Measurements from ENCODE around the gene AFF4.
"Not testable (repeated sequence)": the region's sequence is repeated elsewhere in the genome, so short reads cannot be mapped to it uniquely, and the experiment has no call there.

The AFF4 gene

GRCh38 chr5:132887283-132887682 lies 76.2 kb downstream of the AFF4 start:
- no peak for DNase-seq

GRCh38 chr5:132886064-132886823 lies 77.2 kb downstream of the AFF4 start:
- no peak for DNase-seq

- DNase-seq, result no peak
Observed at GRCh38 chr5:132884548-132884947, 78.9 kb downstream of the AFF4 start.

DNA sequence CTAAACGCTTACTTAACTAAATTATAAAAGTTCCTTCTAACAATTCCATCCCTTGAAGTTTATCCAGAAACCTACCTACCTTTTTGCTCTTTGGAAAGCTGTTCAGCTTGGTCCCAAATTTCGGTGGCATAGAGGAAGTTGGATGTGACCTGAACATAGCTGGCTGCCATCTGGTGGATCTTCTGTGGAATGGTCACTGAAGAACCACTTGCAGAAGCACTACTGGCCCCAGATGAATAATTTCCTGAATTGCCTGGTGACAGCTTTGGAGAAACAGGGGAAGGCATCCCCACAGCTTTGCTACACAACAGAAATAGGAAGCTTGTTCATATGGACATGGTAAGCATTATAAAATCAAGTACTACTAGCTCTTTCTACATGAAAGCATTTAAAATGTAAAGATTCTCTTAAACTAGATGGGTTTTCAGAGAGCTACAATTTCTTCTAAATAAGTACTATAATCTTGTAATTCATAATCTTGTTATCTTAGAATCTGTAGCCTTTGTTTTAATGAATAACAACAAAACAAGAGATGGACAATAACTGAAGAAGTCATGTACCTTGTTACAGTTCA lies 80.1 kb downstream of the AFF4 start:
- peak; percentile 79 for DNase-seq

- DNase-seq, result no peak
Observed at GRCh38 chr5:132877938-132878337, 85.5 kb downstream of the AFF4 start.

DNA sequence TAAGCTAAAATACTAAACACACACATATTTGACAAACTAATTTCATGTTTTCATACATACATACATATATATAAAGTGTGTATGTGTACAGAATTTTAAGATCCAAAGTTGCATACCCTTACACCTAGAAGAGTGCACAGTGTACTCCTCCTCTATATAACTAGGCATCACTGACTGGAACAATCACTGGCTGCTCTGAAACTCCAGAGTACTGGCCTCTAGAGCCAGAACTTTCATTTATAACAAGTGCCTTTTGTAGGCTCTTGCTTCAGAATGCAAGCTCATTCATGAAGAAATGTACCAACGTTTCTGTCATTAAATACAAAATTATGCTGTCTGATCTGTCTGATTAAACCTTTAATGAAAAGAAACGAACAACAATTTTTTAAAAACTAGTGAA lies 86.0 kb downstream of the AFF4 start:
- DNase-seq, result no peak

- no peak for DNase-seq
Observed at GRCh38 chr5:132876020-132876759, 87.2 kb downstream of the AFF4 start.

- DNase-seq, result no peak
Observed at GRCh38 chr5:132873930-132874271, 89.5 kb downstream of the AFF4 start.

- DNase-seq, result no peak
Observed at GRCh38 chr5:132873119-132873929, 90.1 kb downstream of the AFF4 start, which contains the start of gene LEAP2. Gene LEAP2, plus strand, starts transcription at chr5:132873668. Its CDS starts 27 bp downstream, at chr5:132873695.

DNA sequence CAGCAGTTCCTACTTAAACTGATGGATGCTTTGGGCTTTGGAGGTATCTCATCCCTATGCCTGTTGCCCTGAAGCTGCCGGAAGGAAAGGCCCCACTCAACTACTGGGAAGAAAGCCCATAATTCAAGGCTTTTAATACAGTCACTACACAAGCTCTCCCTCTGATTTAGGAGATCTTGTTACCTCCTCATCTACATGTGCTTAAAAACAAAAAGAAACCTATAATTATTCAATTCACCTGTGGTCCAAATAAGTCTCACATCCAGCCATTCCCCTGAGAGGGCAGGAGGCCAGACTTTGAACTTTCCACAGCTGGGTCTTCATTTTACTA lies 90.7 kb downstream of the AFF4 start:
- no peak for DNase-seq

- no peak for DNase-seq
Observed at GRCh38 chr5:132871459-132872284, 91.8 kb downstream of the AFF4 start.

DNA sequence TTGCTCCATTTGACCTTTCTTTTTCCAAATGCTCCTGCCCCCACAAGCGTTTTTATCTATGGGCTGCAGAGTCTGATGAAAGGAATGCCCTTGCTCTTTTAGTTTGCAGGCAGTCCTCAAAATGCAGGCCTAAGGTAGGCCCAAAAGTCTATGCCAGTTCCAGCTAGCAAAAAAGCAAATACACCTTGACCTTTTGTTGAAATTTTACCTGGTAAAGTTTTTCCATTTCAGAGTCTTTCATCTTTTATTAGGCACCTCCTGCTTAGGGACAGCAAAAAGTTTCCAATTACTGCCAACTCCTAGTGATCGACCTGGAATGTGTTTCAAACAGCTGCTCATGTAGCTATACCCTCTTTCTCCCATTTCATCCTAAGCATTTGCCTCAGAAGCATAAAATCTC lies 92.6 kb downstream of the AFF4 start:
- DNase-seq, result no peak

DNA sequence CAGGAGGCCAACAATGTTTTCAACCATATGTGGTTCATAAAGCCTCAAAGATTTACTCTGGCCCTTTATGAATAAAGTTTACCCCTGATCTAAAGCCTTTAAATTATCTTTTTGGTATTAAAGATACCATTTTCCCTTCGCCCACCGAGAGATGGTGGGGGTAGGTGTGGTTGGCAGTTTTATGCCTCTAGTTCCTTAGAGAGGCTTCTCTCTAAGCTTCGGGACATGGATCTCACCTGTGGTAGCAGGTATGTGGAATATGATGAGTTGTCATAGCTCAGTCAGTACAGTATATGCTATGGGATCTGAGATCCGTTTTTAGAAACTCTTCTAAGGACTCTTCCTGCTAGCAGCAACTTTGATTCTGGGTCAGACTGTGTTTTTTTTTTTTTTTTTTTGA lies 94.7 kb downstream of the AFF4 start:
- no peak for DNase-seq

DNA sequence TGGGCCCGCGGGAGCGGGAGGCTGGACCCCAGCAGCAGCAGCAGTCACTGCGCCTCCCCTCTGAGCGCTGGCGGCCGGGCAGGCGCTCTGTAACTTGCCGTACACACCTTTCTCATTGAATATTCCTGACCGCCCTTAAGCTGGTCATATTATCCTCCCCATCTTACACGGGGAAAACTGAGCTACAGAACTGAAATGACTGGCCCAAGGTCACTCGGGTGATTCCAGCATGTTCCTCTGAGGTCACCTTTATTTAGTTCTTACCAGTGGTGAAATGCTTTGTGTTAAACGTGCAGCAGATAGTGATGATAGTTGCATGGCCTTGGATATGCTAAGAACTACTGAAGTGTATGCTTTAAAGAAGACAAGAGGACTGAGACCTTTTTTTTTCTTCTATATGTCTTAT lies 96.4 kb downstream of the AFF4 start:
- no peak for DNase-seq

- DNase-seq, result peak; percentile 99
Observed at GRCh38 chr5:132866342-132867045, 96.9 kb downstream of the AFF4 start, which contains the start of the genes GDF9 and UQCRQ. Gene GDF9, minus strand, starts transcription at chr5:132866469. Its CDS starts 1,936 bp downstream, at chr5:132864533. Gene UQCRQ, plus strand, starts transcription at chr5:132866642. Its CDS starts 240 bp downstream, at chr5:132866882.

GRCh38 chr5:132865668-132866341 lies 97.6 kb downstream of the AFF4 start:
- DNase-seq, result no peak

GRCh38 chr5:132860742-132861141 lies 102.7 kb downstream of the AFF4 start:
- DNase-seq, result no peak

GRCh38 chr5:132859889-132860437 lies 103.5 kb downstream of the AFF4 start:
- no peak for DNase-seq

DNA sequence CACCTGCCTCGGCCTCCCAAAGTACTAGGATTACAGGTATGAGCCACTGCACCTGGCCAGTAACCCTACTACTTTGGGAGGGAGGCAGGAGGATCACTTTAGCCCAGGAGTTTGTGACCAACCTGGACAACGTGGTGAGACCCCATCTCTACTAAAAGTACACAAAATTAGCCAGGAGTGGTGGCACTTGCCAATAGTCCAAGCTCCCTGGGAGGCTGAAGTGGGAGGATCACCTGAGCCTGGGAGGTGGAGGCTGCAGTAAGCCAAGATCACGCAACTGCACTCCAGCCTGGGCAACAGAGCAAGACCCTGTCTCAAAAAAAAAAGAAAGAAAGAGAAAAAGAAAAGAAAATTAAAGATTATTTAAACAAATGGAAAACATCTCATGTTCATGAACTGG lies 107.4 kb downstream of the AFF4 start:
- DNase-seq, result peak; percentile 14

DNA sequence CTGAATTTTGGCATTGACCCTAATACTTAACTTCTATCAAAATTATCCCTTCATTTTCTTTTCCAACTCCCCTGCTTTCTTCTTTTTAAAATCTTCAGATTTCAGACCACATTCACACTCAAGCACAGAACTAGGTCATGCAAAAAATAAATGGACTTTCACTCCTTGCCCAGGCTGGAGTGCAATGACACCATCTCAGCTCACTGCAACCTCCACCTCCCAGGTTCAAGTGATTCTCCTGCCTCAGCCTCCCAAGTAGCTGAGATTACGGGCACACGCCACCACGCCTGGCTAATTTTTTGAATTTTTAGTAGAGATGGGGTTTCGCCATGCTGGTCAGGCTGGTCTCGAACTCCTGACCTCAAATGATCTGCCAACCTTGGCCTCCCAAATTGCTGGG lies 108.4 kb downstream of the AFF4 start:
- DNase-seq, result not testable (repeated sequence)

GRCh38 chr5:132854301-132854700 lies 109.1 kb downstream of the AFF4 start:
- DNase-seq, result peak; percentile 32

Data from islet precursor cell (in vitro differentiated cells).